HepG2 (cell line): ENCODE data around the gene PRR29. TPM values are rescaled to one million over a fixed set of nuclear protein-coding genes. Genes with fewer than 3 reads are reported as not detected.

Source experiments
- ATAC-seq: fragments of 200-7000 bp; cut with Tn5 transposase; 3 replicates; pipeline ENCODE4 v1.9.1; 2020; ENCODE audit warnings: mild to moderate bottlenecking, moderate library complexity
- BruUV-seq: library from RNA; stranded (reverse); fragments of 400-500 nt; replicated peaks from 2 replicates; lab custom pipeline; 2021; lab: Mats Ljungman, UMichigan
- CTCF ChIA-PET: fragments of 300-600 bp; formaldehyde crosslinking; extraction: SDS; loops from one replicate; lab custom pipeline; 2021; ENCODE audit warnings: low total read pairs, inconsistent platforms, low intra/inter-chr PET ratio; lab: Yijun Ruan, JAX
- POLR2A ChIA-PET: fragments of 350-600 bp; sonication (Branson Sonifier 250); formaldehyde crosslinking; loops from one replicate; lab custom pipeline; 2020; ENCODE audit warnings: antibody characterized with exemption, inconsistent platforms; lab: Yijun Ruan, JAX
- DNase-seq: peaks from one replicate; pipeline ENCODE4 v3.0.0-alpha.2; 2015; ENCODE audit warnings: low spot score
- FAIRE-seq: peaks from 3 replicates; lab custom pipeline; 2011; peaks lifted over from hg19 to GRCh38; lab: Jason Lieb, UNC
- H2AFZ ChIP-seq: one replicate; pipeline ENCODE4 v1.6.1; 2011; ENCODE audit warnings: low read length, inconsistent platforms
- H3K27ac ChIP-seq: fragments of 300-600 bp; 3 replicates; pipeline ENCODE4 v1.8.0; 2011; ENCODE audit warnings: mixed run types, mild to moderate bottlenecking, mixed read lengths, low read length, inconsistent platforms; ENCODE audit not compliant: insufficient read depth; ENCODE audit errors: extremely low read length
- H3K27me3 ChIP-seq, 2 experiments: fragments of 200-600 bp in 1 of 2; 2 replicates in 1 of 2; 3 replicates in 1 of 2; pipeline versions ENCODE4 v1.6.0 to v1.8.0; 2011; ENCODE audit warnings: low read length in 2 of 2, mild to moderate bottlenecking in 2 of 2, moderate library complexity in 2 of 2, inconsistent platforms in 1 of 2; ENCODE audit not compliant: insufficient read depth in 2 of 2, control insufficient read depth in 1 of 2
- H3K36me3 ChIP-seq, 2 experiments: fragments of 200-600 bp in 1 of 2; replicated peaks in 1 of 2; 2 replicates in 1 of 2; 3 replicates in 1 of 2; pipeline versions ENCODE4 v1.5.1 to v1.8.0; 2011; ENCODE audit warnings: low read length in 2 of 2, inconsistent platforms in 1 of 2; ENCODE audit not compliant: insufficient read depth in 2 of 2, control insufficient read depth in 1 of 2
- H3K4me1 ChIP-seq: 2 replicates; pipeline ENCODE4 v1.5.1; 2012; ENCODE audit warnings: low read length, inconsistent platforms; ENCODE audit not compliant: insufficient read depth
- H3K4me2 ChIP-seq: 2 replicates; pipeline ENCODE4 v1.6.0; 2011; ENCODE audit warnings: low read depth, low read length, inconsistent platforms
- H3K4me3 ChIP-seq, 3 experiments: fragments of 200-600 bp in 1 of 3; sonication (generic), shearing (Covaris generic) in 1 of 3; replicated peaks in 1 of 3; 2 replicates each; pipeline ENCODE4 v1.5.1; 2011 to 2016; ENCODE audit warnings: low read length in 3 of 3, inconsistent platforms in 2 of 3, low read depth in 2 of 3, mild to moderate bottlenecking in 2 of 3, control low read depth in 1 of 3, mixed read lengths in 1 of 3; ENCODE audit not compliant: insufficient read depth in 1 of 3
- H3K79me2 ChIP-seq: one replicate; pipeline ENCODE4 v1.6.1; 2011; ENCODE audit warnings: low read length, inconsistent platforms; ENCODE audit not compliant: insufficient read depth
- H3K9ac ChIP-seq: 2 replicates; pipeline ENCODE4 v1.6.0; 2011; ENCODE audit warnings: mild to moderate bottlenecking, low read depth, low read length, inconsistent platforms; ENCODE audit not compliant: insufficient read depth
- H3K9me3 ChIP-seq: 2 replicates; pipeline ENCODE4 v1.5.1; 2012; ENCODE audit warnings: mild to moderate bottlenecking, low read length
- H4K20me1 ChIP-seq: 2 replicates; pipeline ENCODE4 v1.6.0; 2011; ENCODE audit warnings: inconsistent platforms, mild to moderate bottlenecking, low read length, moderate library complexity; ENCODE audit not compliant: insufficient read depth
- KLF15 ChIP-seq: sonication (generic); formaldehyde crosslinking; IDR thresholded peaks from 2 replicates; pipeline ENCODE4 v1.8.1; 2023; ENCODE audit warnings: borderline replicate concordance, mild to moderate bottlenecking, inconsistent platforms, missing genetic modification reagents, mixed read lengths
- KMT2A ChIP-seq: sonication (generic); formaldehyde crosslinking; IDR thresholded peaks from 2 replicates; pipeline ENCODE4 v1.4.0; 2020; ENCODE audit warnings: missing genetic modification reagents
- MAFG ChIP-seq: sonication (generic); formaldehyde crosslinking; IDR thresholded peaks from 2 replicates; pipeline ENCODE4 v1.5.1; 2020; ENCODE audit warnings: mild to moderate bottlenecking, missing genetic modification reagents
- NFYB ChIP-seq: sonication (generic); formaldehyde crosslinking; IDR thresholded peaks from 2 replicates; pipeline ENCODE4 v1.4.0; 2020; ENCODE audit warnings: missing genetic modification reagents
- TBX2 ChIP-seq: sonication (generic); formaldehyde crosslinking; IDR thresholded peaks from 2 replicates; pipeline ENCODE4 v1.5.0; 2020; ENCODE audit warnings: missing genetic modification reagents, mild to moderate bottlenecking, borderline replicate concordance
- ZSCAN21 ChIP-seq: sonication (generic); formaldehyde crosslinking; IDR thresholded peaks from 2 replicates; pipeline ENCODE4 v1.8.0; 2022; ENCODE audit warnings: mild to moderate bottlenecking, missing genetic modification reagents, moderate library complexity, borderline replicate concordance
- WGBS: methylation state at CpG from one replicate; pipeline ENCODE4 v1.1.6; 2017; ENCODE audit warnings: low lambda C conversion rate; 5-methylcytosine and 5-hydroxymethylcytosine counted together
- in situ Hi-C: cut with HindIII; loops from 2 replicates; pipeline ENCODE4 v1.10.0; 2017; ENCODE audit warnings: low pct_unique_long_range_greater_than_20kb; ENCODE audit not compliant: extremely low pct_ligation_motif_present
- intact Hi-C: fragments of 100-400 bp; cut with micrococcal nuclease; formaldehyde crosslinking; loops from one replicate; pipeline ENCODE4 v1.10.0; 2022; ENCODE audit not compliant: unreplicated experiment
- polyA plus RNA-seq, 8 experiments: library from polyadenylated mRNA; depleted of rRNA in 3 of 8; stranded (reverse) in 7 of 8; unstranded in 1 of 8; fragments of >200 nt; fragmentation: Illumina TruSeq in 4 of 8; extraction: Trizol in 4 of 8; gene quantifications; 2 replicates each; pipeline versions ENCODE4 v1.2.1 to v1.2.3, GENCODE V29; 2011 to 2016; ENCODE audit warnings: low read depth in 4 of 8, missing spikeins in 1 of 8, mixed read lengths in 1 of 8; ENCODE audit not compliant: insufficient read depth in 1 of 8
- total RNA-seq, 5 experiments: library from RNA; depleted of rRNA; stranded (reverse); fragments of >200 nt; fragmentation: Illumina TruSeq; extraction: Trizol; gene quantifications; 2 replicates each; pipeline ENCODE4 v1.2.3, GENCODE V29; 2016; ENCODE audit warnings: low read depth in 1 of 5
- TF ChIP-seq, protein P1 (sequence below): sonication (generic); formaldehyde crosslinking; IDR thresholded peaks from 2 replicates; pipeline ENCODE4 v1.4.0; 2020; ENCODE audit warnings: missing genetic modification reagents, mild to moderate bottlenecking, borderline replicate concordance
- TF ChIP-seq, protein P2 (sequence below): sonication (generic); formaldehyde crosslinking; IDR thresholded peaks from 2 replicates; pipeline ENCODE4 v1.8.1; 2023; ENCODE audit warnings: missing genetic modification reagents, mild to moderate bottlenecking, borderline replicate concordance
- TF ChIP-seq, protein P3 (sequence below): sonication (generic); formaldehyde crosslinking; IDR thresholded peaks from 2 replicates; pipeline ENCODE4 v1.4.0; 2020; ENCODE audit warnings: missing genetic modification reagents
- TF ChIP-seq, protein P4 (sequence below): sonication (generic); formaldehyde crosslinking; IDR thresholded peaks from 2 replicates; pipeline ENCODE4 v1.8.0; 2022; ENCODE audit warnings: missing genetic modification reagents, mild to moderate bottlenecking, borderline replicate concordance

The PRR29 gene
- total and polyA plus RNA-seq, 2 of the 13 experiments (the other 11 are each of a cell fraction or from before 2014, with no cell fraction given) = 0.07 to 0.20 TPM

DNA sequence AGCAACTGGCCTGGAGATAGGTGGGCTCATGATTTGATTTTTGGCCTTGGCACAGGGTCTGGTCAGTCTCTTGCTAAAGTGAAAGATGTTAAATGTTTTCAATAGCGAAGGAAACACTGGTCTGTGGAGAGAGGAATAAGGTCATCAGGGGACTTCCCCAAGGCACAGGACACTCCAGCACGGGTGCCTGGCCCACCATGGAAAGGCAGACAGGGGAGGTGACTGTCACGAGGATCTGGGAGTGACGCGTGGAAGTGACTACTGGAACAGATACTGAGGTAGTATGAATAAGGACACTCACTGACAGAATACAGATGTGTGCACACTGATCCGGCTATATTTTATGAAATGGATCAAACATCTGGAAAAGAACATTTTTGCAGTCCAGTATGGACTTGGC, 39.0 kb downstream of the PRR29 start:
- 84% methylated on average over 6 of the region's 6 CpGs for WGBS
- Histone ChIP-seq H3K27me3 (no peaks in the 10 kb centered on the region), H3K4me2 (no peak overlapping the region), H3K27ac (no peak overlapping the region), H3K36me3 (peaks cover 1 to 5% of the 10 kb centered on the region in 2 experiments; a peak in 4 of 5 replicates), H2AFZ (no peak overlapping the region), H3K79me2 (no peaks in the 10 kb centered on the region), H3K9me3 (no peaks in the 10 kb centered on the region), H3K4me1 (no peaks in the 10 kb centered on the region), H4K20me1 (no peaks in the 10 kb centered on the region), H3K4me3 (no peak overlapping the region), H3K9ac (no peak overlapping the region)
- in situ Hi-C loops = no loop called here
- POLR2A ChIA-PET = no interaction called here
- TF ChIP-seq KMT2A (CRISPR knock-in tag) = no peak
- no peak for TF ChIP-seq ZSCAN21
- TF ChIP-seq MAFG (CRISPR knock-in tag) = no peak
- TF ChIP-seq, protein P1, sequence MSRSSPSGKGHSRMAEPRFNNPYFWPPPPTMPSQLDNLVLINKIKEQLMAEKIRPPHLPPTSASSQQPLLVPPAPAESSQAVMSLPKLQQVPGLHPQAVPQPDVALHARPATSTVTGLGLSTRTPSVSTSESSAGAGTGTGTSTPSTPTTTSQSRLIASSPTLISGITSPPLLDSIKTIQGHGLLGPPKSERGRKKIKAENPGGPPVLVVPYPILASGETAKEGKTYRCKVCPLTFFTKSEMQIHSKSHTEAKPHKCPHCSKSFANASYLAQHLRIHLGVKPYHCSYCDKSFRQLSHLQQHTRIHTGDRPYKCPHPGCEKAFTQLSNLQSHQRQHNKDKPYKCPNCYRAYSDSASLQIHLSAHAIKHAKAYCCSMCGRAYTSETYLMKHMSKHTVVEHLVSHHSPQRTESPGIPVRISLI (CRISPR knock-in tag) = no peak
- TF ChIP-seq, protein P2, sequence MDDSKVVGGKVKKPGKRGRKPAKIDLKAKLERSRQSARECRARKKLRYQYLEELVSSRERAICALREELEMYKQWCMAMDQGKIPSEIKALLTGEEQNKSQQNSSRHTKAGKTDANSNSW = no peak
- TF ChIP-seq KLF15 (CRISPR knock-in tag) = no peak
- CTCF ChIA-PET = no interaction called here
- intact Hi-C loops = no loop called here
- no peak for DNase-seq
- BruUV-seq = no TSS peak
- ATAC-seq = peak; percentile 10; the same call in 1 of the 3 replicates
- no peak for FAIRE-seq

DNA sequence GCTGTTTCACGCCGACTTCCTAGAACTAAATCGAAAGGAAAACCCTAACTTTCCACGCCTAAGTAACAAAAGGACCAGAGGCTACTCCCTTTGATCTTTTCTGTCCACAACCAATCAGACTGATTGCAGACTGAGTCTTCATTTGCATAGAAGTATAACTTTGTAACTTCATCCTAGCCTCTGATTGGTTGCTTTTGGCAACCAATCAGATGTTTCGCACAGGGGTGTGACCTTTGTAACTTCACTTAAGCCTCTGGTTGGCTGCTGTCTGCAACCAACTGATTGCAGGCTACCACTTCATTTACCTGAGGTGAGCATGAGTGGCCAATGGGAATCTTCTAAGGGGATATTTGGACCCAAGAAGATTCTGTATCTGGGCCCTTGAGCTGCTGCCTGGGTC, 39.7 kb downstream of the PRR29 start:
- Histone ChIP-seq H3K4me1 (no peaks in the 10 kb centered on the region), H4K20me1 (no peaks in the 10 kb centered on the region), H3K27me3 (no peaks in the 10 kb centered on the region), H3K9me3 (no peaks in the 10 kb centered on the region), H3K27ac (no peak overlapping the region), H3K4me2 (no peak overlapping the region), H3K36me3 (peaks cover 1 to 6% of the 10 kb centered on the region in 2 experiments; a peak in 4 of 5 replicates), H3K9ac (no peak overlapping the region), H2AFZ (no peak overlapping the region), H3K79me2 (no peaks in the 10 kb centered on the region), H3K4me3 (no peak overlapping the region)
- 92% methylated on average over 5 of the region's 5 CpGs for WGBS
- intact Hi-C loops (no loop called here), in situ Hi-C loops (no loop called here)
- FAIRE-seq (no peak), ATAC-seq (no peak), DNase-seq (no peak)
- TF ChIP-seq, protein P3, sequence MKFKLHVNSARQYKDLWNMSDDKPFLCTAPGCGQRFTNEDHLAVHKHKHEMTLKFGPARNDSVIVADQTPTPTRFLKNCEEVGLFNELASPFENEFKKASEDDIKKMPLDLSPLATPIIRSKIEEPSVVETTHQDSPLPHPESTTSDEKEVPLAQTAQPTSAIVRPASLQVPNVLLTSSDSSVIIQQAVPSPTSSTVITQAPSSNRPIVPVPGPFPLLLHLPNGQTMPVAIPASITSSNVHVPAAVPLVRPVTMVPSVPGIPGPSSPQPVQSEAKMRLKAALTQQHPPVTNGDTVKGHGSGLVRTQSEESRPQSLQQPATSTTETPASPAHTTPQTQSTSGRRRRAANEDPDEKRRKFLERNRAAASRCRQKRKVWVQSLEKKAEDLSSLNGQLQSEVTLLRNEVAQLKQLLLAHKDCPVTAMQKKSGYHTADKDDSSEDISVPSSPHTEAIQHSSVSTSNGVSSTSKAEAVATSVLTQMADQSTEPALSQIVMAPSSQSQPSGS (CRISPR knock-in tag) = no peak
- TF ChIP-seq, protein P4, sequence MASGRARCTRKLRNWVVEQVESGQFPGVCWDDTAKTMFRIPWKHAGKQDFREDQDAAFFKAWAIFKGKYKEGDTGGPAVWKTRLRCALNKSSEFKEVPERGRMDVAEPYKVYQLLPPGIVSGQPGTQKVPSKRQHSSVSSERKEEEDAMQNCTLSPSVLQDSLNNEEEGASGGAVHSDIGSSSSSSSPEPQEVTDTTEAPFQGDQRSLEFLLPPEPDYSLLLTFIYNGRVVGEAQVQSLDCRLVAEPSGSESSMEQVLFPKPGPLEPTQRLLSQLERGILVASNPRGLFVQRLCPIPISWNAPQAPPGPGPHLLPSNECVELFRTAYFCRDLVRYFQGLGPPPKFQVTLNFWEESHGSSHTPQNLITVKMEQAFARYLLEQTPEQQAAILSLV (CRISPR knock-in tag) = no peak
- TF ChIP-seq NFYB (CRISPR knock-in tag) = peak; percentile 31; the same call in 1 of the 2 replicates
- no peak for TF ChIP-seq TBX2
- BruUV-seq = no TSS peak
- POLR2A ChIA-PET = no interaction called here
- CTCF ChIA-PET = no interaction called here
